ENCODE results near the gene ZNF629.

Gene ZNF629

GRCh38 chr16:30762991-30763725, 23.8 kb downstream of the ZNF629 start:
- peak overlapping the region; percentile 73; the same call in 1 of the 2 replicates for H3K9ac ChIP-seq (ENCODE audit: low read length)
- no peaks in the 10 kb centered on the region for H4K20me1 ChIP-seq (ENCODE audit: insufficient read depth, low read length)
- H3K79me2 ChIP-seq (ENCODE audit: low read length) = peaks cover 20% of the 10 kb centered on the region
- no peak for TF ChIP-seq EZH2phosphoT487 (IDR thresholded peaks at IDR 0.05; ENCODE audit: low read depth)
- TF ChIP-seq CTCF (IDR thresholded peaks at IDR 0.05; ENCODE audit: low read depth, low read length) = no peak
- H3K4me3 ChIP-seq (ENCODE audit: low read length) = peak overlapping the region; percentile 81
- peaks cover 50% of the 10 kb centered on the region for H3K36me3 ChIP-seq (replicated peaks; ENCODE audit: low read depth, low read length)
- no peak overlapping the region for H3K27ac ChIP-seq (ENCODE audit: low read length)
- H3K27me3 ChIP-seq (ENCODE audit: low read depth, low read length) = no peaks in the 10 kb centered on the region
- peaks cover 17% of the 10 kb centered on the region for H3K4me1 ChIP-seq (ENCODE audit: low read length)
- H3K4me2 ChIP-seq (ENCODE audit: low read length) = peak overlapping the region; percentile 78
- H3K9me3 ChIP-seq (ENCODE audit: insufficient read depth, low read length) = no peaks in the 10 kb centered on the region
- no peak overlapping the region for H2AFZ ChIP-seq (ENCODE audit: low read depth, low read length)

GRCh38 chr16:30761928-30762902, 24.8 kb downstream of the ZNF629 start, which contains the start of the genes CFAP119 and RNF40:
Gene CFAP119, minus strand, starts transcription at chr16:30762062. Its CDS starts 314 bp downstream, at chr16:30761748.
Gene RNF40, plus strand, starts transcription at chr16:30762322. Its CDS starts 224 bp downstream, at chr16:30762546.
- Histone ChIP-seq H3K79me2 (ENCODE audit: low read length) (peaks cover 20% of the 10 kb centered on the region), H3K4me3 (ENCODE audit: low read length) (peak within 1 kb of the TSS; percentile 81), H4K20me1 (ENCODE audit: insufficient read depth, low read length) (no peaks in the 10 kb centered on the region), H3K9me3 (ENCODE audit: insufficient read depth, low read length) (no peaks in the 10 kb centered on the region), H3K36me3 (replicated peaks; ENCODE audit: low read depth, low read length) (peaks cover 41% of the 10 kb centered on the region), H3K4me1 (ENCODE audit: low read length) (peaks cover 17% of the 10 kb centered on the region), H3K27ac (ENCODE audit: low read length) (peak within 1 kb of the TSS; percentile 50), H3K9ac (ENCODE audit: low read length) (peak within 1 kb of the TSS; percentile 73), H3K27me3 (ENCODE audit: low read depth, low read length) (no peaks in the 10 kb centered on the region), H3K4me2 (ENCODE audit: low read length) (peak within 1 kb of the TSS; percentile 78), H2AFZ (ENCODE audit: low read depth, low read length) (peak within 1 kb of the TSS; percentile 32; the same call in 1 of the 2 replicates)
- no peak for TF ChIP-seq EZH2phosphoT487 (IDR thresholded peaks at IDR 0.05; ENCODE audit: low read depth)
- no peak for TF ChIP-seq CTCF (IDR thresholded peaks at IDR 0.05; ENCODE audit: low read depth, low read length)

GRCh38 chr16:30761427-30761927, 25.5 kb downstream of the ZNF629 start:
- peak overlapping the region; percentile 18; the same call in 1 of the 2 replicates for H3K27ac ChIP-seq (ENCODE audit: low read length)

More at GRCh38 chr16:30761427-30761927, 25.5 kb downstream of the ZNF629 start:
- H3K79me2 ChIP-seq (ENCODE audit: low read length) = peaks cover 20% of the 10 kb centered on the region
- peak overlapping the region; percentile 57 for H3K9ac ChIP-seq (ENCODE audit: low read length)
- H3K4me2 ChIP-seq (ENCODE audit: low read length) = peak overlapping the region; percentile 71
- no peak for TF ChIP-seq CTCF (IDR thresholded peaks at IDR 0.05; ENCODE audit: low read depth, low read length)
- no peak for TF ChIP-seq EZH2phosphoT487 (IDR thresholded peaks at IDR 0.05; ENCODE audit: low read depth)
- no peaks in the 10 kb centered on the region for H3K9me3 ChIP-seq (ENCODE audit: insufficient read depth, low read length)
- H2AFZ ChIP-seq (ENCODE audit: low read depth, low read length) = peak overlapping the region; percentile 32; the same call in 1 of the 2 replicates
- no peaks in the 10 kb centered on the region for H3K27me3 ChIP-seq (ENCODE audit: low read depth, low read length)
- no peaks in the 10 kb centered on the region for H4K20me1 ChIP-seq (ENCODE audit: insufficient read depth, low read length)
- H3K4me1 ChIP-seq (ENCODE audit: low read length) = peaks cover 17% of the 10 kb centered on the region
- H3K36me3 ChIP-seq (replicated peaks; ENCODE audit: low read depth, low read length) = peaks cover 34% of the 10 kb centered on the region
- H3K4me3 ChIP-seq (ENCODE audit: low read length) = peak overlapping the region; percentile 81
